G401.6 (cell line): ENCODE results near the gene ASCL5.

Experiments used
- FAIRE-seq: peaks from 2 replicates; lab custom pipeline; 2012; peaks lifted over from hg19 to GRCh38; lab: Jason Lieb, UNC

ASCL5 gene

GRCh38 chr1:201136355-201137023, 9.5 kb upstream of the ASCL5 start:
- FAIRE-seq: no peak

- no peak for FAIRE-seq
Observed at GRCh38 chr1:201134405-201134804, 7.4 kb upstream of the ASCL5 start.

GRCh38 chr1:201131398-201131797, 4.4 kb upstream of the ASCL5 start:
- FAIRE-seq: no peak

GRCh38 chr1:201128962-201129361, 2.0 kb upstream of the ASCL5 start:
- no peak for FAIRE-seq

- no peak for FAIRE-seq
Observed at GRCh38 chr1:201128476-201128875, 1.5 kb upstream of the ASCL5 start.

- no peak for FAIRE-seq
Observed at GRCh38 chr1:201127755-201128455, 921 bp upstream of the ASCL5 start.

GRCh38 chr1:201126463-201126831, 537 bp downstream of the ASCL5 start:
- FAIRE-seq: no peak

GRCh38 chr1:201125800-201126199, 1.2 kb downstream of the ASCL5 start:
- FAIRE-seq: no peak

GRCh38 chr1:201125019-201125418, 2.0 kb downstream of the ASCL5 start:
- FAIRE-seq: no peak

- FAIRE-seq: no peak
Observed at GRCh38 chr1:201123866-201124265, 3.1 kb downstream of the ASCL5 start.

- no peak for FAIRE-seq
Observed at GRCh38 chr1:201122321-201122957, 4.5 kb downstream of the ASCL5 start.

- no peak for FAIRE-seq
Observed at GRCh38 chr1:201119206-201120197, 7.5 kb downstream of the ASCL5 start.

- FAIRE-seq: no peak
Observed at GRCh38 chr1:201116091-201116490, 10.9 kb downstream of the ASCL5 start.

- FAIRE-seq: no peak
Observed at GRCh38 chr1:201115390-201115937, 11.5 kb downstream of the ASCL5 start.

- FAIRE-seq: peak; percentile 88
Observed at GRCh38 chr1:201114245-201115131, 12.5 kb downstream of the ASCL5 start.

- no peak for FAIRE-seq
Observed at GRCh38 chr1:201113451-201114244, 13.3 kb downstream of the ASCL5 start.

- no peak for FAIRE-seq
Observed at GRCh38 chr1:201112926-201113325, 14.1 kb downstream of the ASCL5 start.

GRCh38 chr1:201112173-201112731, 14.7 kb downstream of the ASCL5 start, which contains the start of gene CACNA1S:
TSS of gene CACNA1S (minus strand) at chr1:201112426. CDS start at chr1:201112339, 87 bp downstream.
- no peak for FAIRE-seq

- FAIRE-seq: no peak
Observed at GRCh38 chr1:201111672-201112071, 15.3 kb downstream of the ASCL5 start.

- no peak for FAIRE-seq
Observed at GRCh38 chr1:201111156-201111555, 15.8 kb downstream of the ASCL5 start.
